ENCODE measurements around the gene FAM72D. TPM values are rescaled to one million over a fixed set of nuclear protein-coding genes. Genes with fewer than 3 reads are reported as not detected.
"Not testable (repeated sequence)": the region's sequence is repeated elsewhere in the genome, so short reads cannot be mapped to it uniquely, and the experiment has no call there.

FAM72D gene
- total and polyA plus RNA-seq, 10 of the 15 experiments (the other 5 are each of a cell fraction or from before 2014, with no cell fraction given) = 4.3 to 27.5 (median 13.9) TPM

DNA sequence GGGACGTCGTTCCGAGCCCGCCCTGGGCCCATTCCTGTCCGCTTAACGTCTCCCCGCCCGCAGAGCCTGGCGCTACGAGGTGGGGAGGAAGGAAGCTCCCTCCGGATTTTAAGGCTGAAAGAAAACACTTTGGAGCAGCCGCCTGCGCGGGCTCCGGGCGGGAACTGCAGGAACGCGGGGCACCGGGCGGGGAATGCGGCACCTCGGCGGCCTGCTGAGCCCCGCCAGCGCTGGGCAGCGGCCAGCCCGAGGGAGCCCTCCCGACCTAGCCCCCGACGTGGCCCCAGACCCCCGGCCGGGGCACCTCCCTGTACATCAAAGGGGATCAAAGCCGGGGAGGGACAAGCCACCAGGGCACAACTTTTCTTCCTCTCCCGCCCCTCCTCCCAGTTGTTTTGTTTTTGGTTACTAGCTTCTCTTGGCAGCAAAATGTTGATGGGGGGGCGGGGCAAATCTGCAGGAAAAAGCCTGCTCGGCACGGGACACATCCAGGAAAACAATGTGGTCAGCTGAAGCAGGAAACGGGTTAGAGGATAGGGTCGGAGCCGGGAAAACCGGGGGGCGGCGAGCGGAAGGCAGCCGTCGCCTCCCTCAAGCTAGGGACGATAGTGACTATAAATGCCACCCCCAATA is 2.1 kb upstream of the FAM72D start:
- H3K36me3 ChIP-seq (ENCODE audit: control insufficient read depth in 2 of 2, insufficient read depth in 2 of 2, low read length in 1 of 2); intact Hi-C loops (cut with micrococcal nuclease; ENCODE audit: unreplicated experiment); RAD21 ChIA-PET (ENCODE audit: unreplicated experiment); FAIRE-seq; H3K27me3 ChIP-seq (replicated peaks in 1 of 2; ENCODE audit: control insufficient read depth in 2 of 2, insufficient read depth in 2 of 2, low read length in 1 of 2); H3K4me1 ChIP-seq (ENCODE audit: control insufficient read depth, insufficient read depth, low read length); CTCF ChIA-PET; H3K9me3 ChIP-seq (replicated peaks; ENCODE audit: control insufficient read depth, insufficient read depth, low read length); BruUV-seq (replicated peaks); H4K20me1 ChIP-seq (ENCODE audit: control insufficient read depth, insufficient read depth); H3K27ac ChIP-seq (ENCODE audit: control insufficient read depth, insufficient read depth); ATAC-seq; H3K79me2 ChIP-seq (ENCODE audit: control insufficient read depth, insufficient read depth, low read length); H3K9ac ChIP-seq (ENCODE audit: control insufficient read depth, insufficient read depth, low read length); H3K4me3 ChIP-seq; POLR2A ChIA-PET; DNase-seq (ENCODE audit: low read depth, low spot score); H2AFZ ChIP-seq (ENCODE audit: control insufficient read depth, low read depth, low read length); SMC1A ChIA-PET (ENCODE audit: uncharacterized antibody, unreplicated experiment); in situ Hi-C loops (cut with MboI): not testable (repeated sequence)
- WGBS (ENCODE audit: insufficient coverage, insufficient replicate concordance, low lambda C conversion rate, missing lambda C conversion rate) = 1% methylated on average over 10 of the region's 47 CpGs
- peak overlapping the region; percentile 42; the same call in 1 of the 2 replicates for H3K4me2 ChIP-seq (ENCODE audit: control insufficient read depth, insufficient read depth)

DNA sequence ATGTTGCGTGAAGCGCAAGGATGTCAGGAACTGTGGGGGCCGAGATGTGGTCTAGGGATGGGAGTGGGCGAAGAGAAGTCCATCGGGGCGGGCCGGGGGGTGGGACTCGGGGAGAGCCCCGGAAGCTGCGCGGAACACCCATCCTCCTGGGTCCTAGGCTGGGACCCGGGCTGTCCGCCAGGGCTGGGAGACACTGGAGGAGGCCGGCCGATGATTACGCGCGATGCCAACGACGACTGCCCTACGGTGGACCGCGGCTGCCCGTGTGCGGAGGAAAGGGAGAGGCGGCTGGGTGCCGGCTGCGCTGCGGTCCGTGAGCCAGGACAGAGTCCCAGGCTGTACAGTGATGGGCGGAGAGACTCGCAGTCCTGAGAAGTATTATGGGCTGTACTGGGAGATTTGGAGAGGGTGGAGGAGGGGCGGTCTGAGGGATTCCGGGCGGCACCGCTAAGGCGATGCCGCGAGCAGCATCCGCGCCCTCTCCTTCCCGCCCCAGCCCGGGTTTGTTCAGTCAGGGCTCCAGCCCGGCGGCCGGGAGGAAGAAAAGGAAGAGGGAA is 1.0 kb upstream of the FAM72D start:
- DNase-seq (ENCODE audit: low read depth, low spot score); H3K27me3 ChIP-seq (replicated peaks in 1 of 2; ENCODE audit: control insufficient read depth in 2 of 2, insufficient read depth in 2 of 2, low read length in 1 of 2); RAD21 ChIA-PET (ENCODE audit: unreplicated experiment); intact Hi-C loops (cut with micrococcal nuclease; ENCODE audit: unreplicated experiment); H3K79me2 ChIP-seq (ENCODE audit: control insufficient read depth, insufficient read depth, low read length); CTCF ChIA-PET; H3K36me3 ChIP-seq (ENCODE audit: control insufficient read depth in 2 of 2, insufficient read depth in 2 of 2, low read length in 1 of 2); BruUV-seq (replicated peaks); FAIRE-seq; POLR2A ChIA-PET; H2AFZ ChIP-seq (ENCODE audit: control insufficient read depth, low read depth, low read length); H3K4me3 ChIP-seq; H3K27ac ChIP-seq (ENCODE audit: control insufficient read depth, insufficient read depth); SMC1A ChIA-PET (ENCODE audit: uncharacterized antibody, unreplicated experiment); in situ Hi-C loops (cut with MboI); H3K9me3 ChIP-seq (replicated peaks; ENCODE audit: control insufficient read depth, insufficient read depth, low read length); H4K20me1 ChIP-seq (ENCODE audit: control insufficient read depth, insufficient read depth); H3K9ac ChIP-seq (ENCODE audit: control insufficient read depth, insufficient read depth, low read length); H3K4me2 ChIP-seq (ENCODE audit: control insufficient read depth, insufficient read depth); H3K4me1 ChIP-seq (ENCODE audit: control insufficient read depth, insufficient read depth, low read length): not testable (repeated sequence)
- ATAC-seq = peak; percentile 19
- WGBS (ENCODE audit: insufficient coverage, insufficient replicate concordance, low lambda C conversion rate, missing lambda C conversion rate) = 7% methylated on average over 7 of the region's 46 CpGs

DNA sequence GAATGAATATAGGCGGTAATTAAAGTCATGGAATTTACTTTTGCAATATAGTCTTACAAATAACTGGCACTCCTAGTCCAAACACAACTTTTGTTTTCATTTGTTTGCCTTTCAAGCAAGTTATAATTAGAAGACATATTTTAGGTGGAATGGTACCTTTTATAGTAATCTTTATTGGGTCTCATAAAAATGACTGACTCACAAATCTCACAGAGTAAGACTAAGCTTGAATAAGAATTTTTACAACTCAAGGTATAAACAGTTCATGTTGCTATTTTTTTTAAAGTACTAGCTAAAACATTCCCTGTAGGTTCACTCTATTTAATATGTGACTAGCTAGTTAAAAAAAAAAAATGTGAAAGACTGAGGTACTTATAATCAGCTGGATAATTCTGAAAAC is 6.0 kb downstream of the FAM72D start:
- intact Hi-C loops (cut with micrococcal nuclease; ENCODE audit: unreplicated experiment); H3K9ac ChIP-seq (ENCODE audit: control insufficient read depth, insufficient read depth, low read length); FAIRE-seq; POLR2A ChIA-PET; H3K79me2 ChIP-seq (ENCODE audit: control insufficient read depth, insufficient read depth, low read length); in situ Hi-C loops (cut with MboI); SMC1A ChIA-PET (ENCODE audit: uncharacterized antibody, unreplicated experiment); ATAC-seq; H3K9me3 ChIP-seq (replicated peaks; ENCODE audit: control insufficient read depth, insufficient read depth, low read length); H3K4me2 ChIP-seq (ENCODE audit: control insufficient read depth, insufficient read depth); BruUV-seq (replicated peaks); H3K4me1 ChIP-seq (ENCODE audit: control insufficient read depth, insufficient read depth, low read length); H2AFZ ChIP-seq (ENCODE audit: control insufficient read depth, low read depth, low read length); CTCF ChIA-PET; H3K36me3 ChIP-seq (ENCODE audit: control insufficient read depth in 2 of 2, insufficient read depth in 2 of 2, low read length in 1 of 2); H3K27ac ChIP-seq (ENCODE audit: control insufficient read depth, insufficient read depth); RAD21 ChIA-PET (ENCODE audit: unreplicated experiment); H3K4me3 ChIP-seq; H4K20me1 ChIP-seq (ENCODE audit: control insufficient read depth, insufficient read depth); DNase-seq (ENCODE audit: low read depth, low spot score); H3K27me3 ChIP-seq (replicated peaks in 1 of 2; ENCODE audit: control insufficient read depth in 2 of 2, insufficient read depth in 2 of 2, low read length in 1 of 2): not testable (repeated sequence)
- WGBS (ENCODE audit: insufficient coverage, insufficient replicate concordance, low lambda C conversion rate, missing lambda C conversion rate) = no CpG with 5 or more reads among the region's 1 CpG

DNA sequence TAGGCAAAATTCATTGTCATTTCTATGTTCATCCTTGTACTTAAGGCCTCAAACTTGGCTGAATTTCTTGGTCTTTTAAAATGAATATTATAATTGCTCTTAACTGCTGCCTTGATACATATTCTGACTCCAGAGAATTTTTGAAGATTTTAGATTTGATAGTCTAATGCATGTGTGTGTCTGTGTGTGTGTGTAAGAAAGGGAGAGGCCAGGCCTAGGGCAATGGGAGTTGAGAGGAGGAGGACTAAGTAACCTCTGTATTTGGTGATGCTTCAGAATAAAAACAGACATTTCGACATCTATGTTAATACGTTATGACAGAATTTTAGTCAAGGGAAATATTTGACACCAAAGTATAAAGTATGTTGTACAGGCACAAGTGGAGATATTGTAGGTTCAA is 7.5 kb downstream of the FAM72D start:
- CTCF ChIA-PET; H3K9me3 ChIP-seq (replicated peaks; ENCODE audit: control insufficient read depth, insufficient read depth, low read length); intact Hi-C loops (cut with micrococcal nuclease; ENCODE audit: unreplicated experiment); SMC1A ChIA-PET (ENCODE audit: uncharacterized antibody, unreplicated experiment); H3K4me1 ChIP-seq (ENCODE audit: control insufficient read depth, insufficient read depth, low read length); H3K36me3 ChIP-seq (ENCODE audit: control insufficient read depth in 2 of 2, insufficient read depth in 2 of 2, low read length in 1 of 2); H3K4me2 ChIP-seq (ENCODE audit: control insufficient read depth, insufficient read depth); H3K27ac ChIP-seq (ENCODE audit: control insufficient read depth, insufficient read depth); ATAC-seq; H3K9ac ChIP-seq (ENCODE audit: control insufficient read depth, insufficient read depth, low read length); DNase-seq (ENCODE audit: low read depth, low spot score); RAD21 ChIA-PET (ENCODE audit: unreplicated experiment); BruUV-seq (replicated peaks); H2AFZ ChIP-seq (ENCODE audit: control insufficient read depth, low read depth, low read length); H3K79me2 ChIP-seq (ENCODE audit: control insufficient read depth, insufficient read depth, low read length); in situ Hi-C loops (cut with MboI); H4K20me1 ChIP-seq (ENCODE audit: control insufficient read depth, insufficient read depth); POLR2A ChIA-PET; H3K27me3 ChIP-seq (replicated peaks in 1 of 2; ENCODE audit: control insufficient read depth in 2 of 2, insufficient read depth in 2 of 2, low read length in 1 of 2); FAIRE-seq; H3K4me3 ChIP-seq: not testable (repeated sequence)
- no CpG with 5 or more reads among the region's 2 CpGs for WGBS (ENCODE audit: insufficient coverage, insufficient replicate concordance, low lambda C conversion rate, missing lambda C conversion rate)

Measured in GM12878 (cell line).